GM18505 (cell line): ENCODE measurements around the gene VPS11.
A peak's percentile ranks its signal among the peaks of the same experiment; 100 is the strongest.

Source experiments
- ATAC-seq: cut with Tn5 transposase; IDR thresholded peaks from one replicate; pipeline ENCODE4 v1.9.1; 2021; ENCODE audit not compliant: unreplicated experiment
- POLR2A ChIP-seq: IDR thresholded peaks from 4 replicates; pipeline ENCODE4 v1.6.1; 2011; ENCODE audit warnings: borderline replicate concordance; ENCODE audit not compliant: insufficient read depth, insufficient read length; ENCODE audit errors: extremely low read depth

Gene VPS11

DNA sequence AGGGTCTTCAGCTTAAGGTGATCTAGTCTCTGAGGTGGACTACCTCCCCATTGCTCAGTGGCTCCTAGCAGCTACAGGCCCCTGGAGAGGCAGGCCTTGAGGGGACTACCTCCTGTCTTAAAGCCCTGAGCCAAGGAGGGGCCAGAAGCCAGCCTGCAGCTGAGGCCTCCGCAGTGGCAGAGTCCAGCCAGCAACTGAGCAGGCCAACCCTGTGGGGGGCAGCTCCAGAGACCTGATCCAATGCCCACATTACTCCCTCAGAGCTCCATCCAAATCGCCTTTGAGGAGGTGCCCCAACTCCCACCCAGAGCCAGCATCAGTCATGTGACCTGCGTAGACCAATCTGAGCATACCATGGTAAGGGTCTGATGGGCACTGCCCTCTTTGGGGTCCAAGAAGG, 42.2 kb downstream of the VPS11 start:
- no peak for TF ChIP-seq POLR2A
- no peak for ATAC-seq

DNA sequence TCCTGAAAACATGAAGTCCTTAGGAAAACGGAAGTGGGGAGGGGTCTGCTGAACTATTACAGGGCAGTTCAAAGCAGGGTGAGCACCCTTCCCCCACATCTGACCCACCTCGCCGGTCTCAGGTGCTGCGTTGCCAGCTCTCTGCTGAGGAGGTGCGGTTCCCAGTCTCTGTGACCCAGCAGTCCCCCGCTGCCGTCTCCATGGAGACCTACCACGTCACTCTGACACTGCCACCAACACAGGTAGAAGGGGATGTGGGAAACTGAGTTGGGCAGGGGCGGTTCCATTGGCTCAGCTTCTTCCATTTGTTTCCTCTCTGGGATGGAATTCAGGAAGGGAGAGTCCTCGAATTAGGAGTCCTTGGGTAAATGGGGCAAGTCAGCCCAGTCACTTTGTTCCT, 42.8 kb downstream of the VPS11 start:
- no peak for ATAC-seq
- TF ChIP-seq POLR2A: no peak

DNA sequence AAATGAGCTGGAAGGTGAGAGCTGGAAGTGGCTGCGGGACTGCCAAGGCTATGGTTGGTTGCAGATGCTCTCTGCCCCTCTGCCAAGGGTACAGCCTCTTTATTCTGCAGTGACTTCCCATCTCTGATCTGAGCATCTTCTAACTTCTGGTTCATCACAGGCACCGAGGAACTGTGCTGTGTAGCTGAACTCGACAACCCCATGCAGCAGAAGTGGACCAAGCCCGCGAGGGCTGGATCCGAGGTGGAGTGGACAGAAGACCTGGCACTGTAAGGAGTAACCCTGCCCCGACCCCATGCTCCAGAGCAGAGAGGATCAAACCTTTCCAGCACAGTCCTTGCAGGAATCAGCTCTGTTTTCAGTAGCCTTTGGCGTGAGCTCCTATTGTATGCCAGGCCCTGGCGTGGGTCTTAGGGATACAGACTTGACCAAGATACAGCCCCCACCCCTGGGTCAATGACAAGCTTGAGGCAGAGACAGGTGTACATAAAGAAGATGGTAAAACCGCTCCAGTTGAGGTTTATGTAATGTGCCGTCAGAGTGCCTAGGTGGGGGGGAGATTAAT, 43.8 kb downstream of the VPS11 start:
- TF ChIP-seq POLR2A: no peak

DNA sequence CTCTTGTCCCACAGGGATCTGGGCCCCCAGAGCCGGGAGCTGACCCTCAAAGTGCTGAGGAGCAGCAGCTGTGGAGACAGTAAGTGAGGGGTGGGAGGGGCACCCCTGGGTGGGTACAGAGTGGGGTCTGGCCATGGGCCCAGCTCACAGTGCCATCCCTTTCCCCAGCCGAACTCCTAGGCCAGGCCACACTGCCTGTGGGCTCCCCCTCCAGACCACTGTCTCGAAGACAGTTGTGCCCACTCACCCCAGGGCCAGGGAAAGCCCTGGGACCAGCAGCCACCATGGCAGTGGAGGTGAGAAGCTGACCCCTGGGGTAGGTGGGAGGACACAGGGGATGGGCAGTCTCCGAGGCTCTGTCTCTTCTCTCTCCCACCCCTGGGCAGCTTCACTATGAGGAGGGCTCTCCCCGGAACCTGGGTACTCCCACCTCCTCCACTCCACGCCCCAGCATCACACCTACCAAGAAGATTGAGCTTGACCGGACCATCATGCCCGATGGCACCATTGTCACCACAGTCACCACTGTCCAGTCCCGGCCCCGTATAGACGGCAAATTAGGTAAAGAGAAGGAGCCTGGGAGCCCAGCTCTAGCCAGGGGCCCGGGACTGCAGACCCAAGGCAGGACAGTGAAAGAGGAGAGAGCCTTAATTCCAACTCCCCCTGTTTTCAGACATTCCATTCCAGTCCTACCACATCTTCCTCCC, 44.8 kb downstream of the VPS11 start:
- ATAC-seq: no peak
- TF ChIP-seq POLR2A: no peak

More for the DNA sequence above, 43.8 kb downstream of the VPS11 start:
- ATAC-seq: no peak

DNA sequence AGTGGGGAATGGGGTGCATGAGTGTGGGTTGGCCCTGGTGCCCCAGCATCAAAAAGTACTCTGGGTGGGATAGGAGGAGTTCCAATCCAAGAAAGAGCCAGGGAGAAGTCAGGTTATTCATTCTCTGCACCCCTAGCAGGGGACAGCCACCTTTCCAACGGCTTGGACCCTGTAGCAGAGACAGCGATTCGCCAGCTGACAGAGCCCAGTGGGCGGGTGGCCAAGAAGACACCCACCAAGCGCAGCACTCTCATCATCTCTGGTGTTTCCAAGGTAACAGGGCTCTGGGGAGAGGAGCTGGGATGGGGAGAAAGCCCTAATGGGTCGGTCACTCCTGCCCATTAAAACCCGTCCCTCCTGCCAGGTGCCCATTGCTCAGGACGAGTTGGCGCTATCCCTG, 46.1 kb downstream of the VPS11 start:
- no peak for TF ChIP-seq POLR2A

DNA sequence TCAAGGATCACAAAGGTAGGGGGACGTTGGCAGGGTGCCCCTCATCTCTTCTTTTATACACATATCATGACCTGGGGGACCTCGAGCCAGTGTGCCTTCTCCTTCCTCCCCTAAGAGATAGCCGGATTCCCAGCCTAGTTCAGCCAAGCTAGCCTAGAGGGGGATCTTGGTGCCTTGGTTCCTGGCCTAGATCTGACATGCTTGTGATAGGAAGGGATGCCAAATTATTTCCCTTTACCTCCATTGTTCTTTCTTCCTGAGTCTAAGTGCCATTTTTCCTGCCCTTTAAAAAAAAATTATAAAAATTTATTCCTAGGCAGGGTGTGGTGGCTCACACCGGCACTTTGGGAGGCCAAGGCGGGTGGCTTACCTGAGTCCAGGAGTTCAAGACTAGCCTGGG, 46.7 kb downstream of the VPS11 start:
- no peak for TF ChIP-seq POLR2A
- ATAC-seq: no peak

More for the DNA sequence above, 46.1 kb downstream of the VPS11 start:
- ATAC-seq: no peak

DNA sequence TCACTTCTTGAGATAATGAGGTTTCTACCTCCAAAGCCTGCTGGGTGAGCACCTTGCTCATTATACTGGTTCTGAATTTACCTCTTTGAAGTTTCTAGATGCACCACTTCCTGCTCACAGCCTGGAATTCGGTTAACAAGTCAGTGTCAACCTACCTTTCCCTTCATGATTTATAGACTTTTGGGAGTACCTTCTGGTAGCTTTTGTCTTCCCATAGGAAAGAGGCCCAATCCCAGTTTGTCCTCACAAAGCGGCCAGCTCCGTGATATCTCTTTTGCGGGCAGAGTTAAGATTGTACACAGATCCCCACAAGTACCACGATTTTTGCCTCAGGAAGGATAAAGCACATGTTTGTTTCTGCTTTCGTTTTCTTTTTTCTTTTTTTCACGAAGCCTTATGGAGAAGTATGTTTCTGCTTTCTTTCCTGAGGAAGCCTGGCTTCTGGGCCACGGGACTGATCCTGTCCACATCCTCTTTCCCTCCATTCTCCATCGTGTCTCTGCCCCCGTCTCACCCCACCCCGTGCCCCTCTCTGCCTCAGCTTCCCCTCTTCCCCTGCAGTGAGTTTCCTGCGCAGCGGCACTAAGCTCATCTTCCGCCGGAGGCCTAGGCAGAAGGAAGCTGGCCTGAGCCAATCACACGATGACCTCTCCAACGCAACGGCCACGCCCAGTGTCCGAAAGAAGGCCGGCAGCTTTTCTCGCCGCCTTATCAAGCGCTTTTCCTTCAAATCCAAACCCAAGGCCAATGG, 48.0 kb downstream of the VPS11 start:
- no peak for TF ChIP-seq POLR2A
- no peak for ATAC-seq

DNA sequence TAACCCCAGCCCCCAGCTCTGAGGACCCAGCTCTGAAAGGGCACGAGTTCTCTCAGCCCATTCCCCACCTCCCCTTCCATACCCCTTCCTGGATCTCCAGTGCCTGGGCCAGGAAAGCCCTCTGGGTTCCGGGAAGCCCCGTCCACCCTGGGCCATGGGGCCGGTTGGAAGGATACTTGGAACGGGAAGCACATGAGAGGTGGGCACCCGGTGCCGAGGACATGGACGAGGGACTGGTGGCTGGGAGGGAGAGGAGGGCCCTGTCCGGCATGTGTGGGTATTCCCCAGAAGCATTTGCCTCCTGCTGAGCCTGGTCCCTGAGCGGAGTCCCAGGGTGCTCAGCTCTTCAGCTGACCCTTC, 48.6 kb downstream of the VPS11 start:
- TF ChIP-seq POLR2A: no peak
- no peak for ATAC-seq

- TF ChIP-seq POLR2A: no peak
- no peak for ATAC-seq
These were observed 49.0 kb downstream of the VPS11 start for GRCh38 chr11:119116601-119117000.

DNA sequence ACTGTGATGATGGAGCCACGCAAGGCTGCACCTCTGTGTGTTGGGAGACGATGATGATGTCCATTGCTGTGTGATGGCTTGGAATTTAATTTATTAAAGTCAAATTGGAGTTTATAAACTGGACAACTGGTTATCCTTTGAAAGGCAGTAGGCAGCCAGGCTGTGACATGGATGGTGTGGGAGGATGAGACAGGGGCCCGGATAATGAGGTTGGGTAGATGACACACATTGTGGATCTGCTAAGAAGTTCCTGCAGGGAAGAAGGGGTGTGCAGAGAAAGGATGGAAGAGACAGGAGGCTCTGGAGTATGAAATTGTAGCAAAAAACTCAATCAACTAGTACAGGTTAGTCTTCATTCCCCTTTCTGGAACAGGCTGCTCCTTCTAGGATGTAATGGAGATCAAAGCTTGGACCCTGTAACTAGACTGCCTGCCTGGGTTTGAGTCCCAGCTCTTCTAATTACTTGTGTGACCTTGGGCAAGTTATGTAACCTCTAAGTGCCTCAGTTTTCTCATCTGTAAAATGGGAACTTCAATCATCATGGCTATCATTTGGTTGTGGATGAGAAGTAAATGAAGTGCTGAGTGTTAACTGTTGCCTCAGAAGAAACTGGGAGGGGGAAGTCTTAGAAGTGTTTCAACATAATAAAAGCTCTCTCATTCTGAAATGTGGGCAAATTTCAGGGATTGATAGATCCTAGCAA, 49.5 kb downstream of the VPS11 start:
- no peak for TF ChIP-seq POLR2A
- no peak for ATAC-seq

DNA sequence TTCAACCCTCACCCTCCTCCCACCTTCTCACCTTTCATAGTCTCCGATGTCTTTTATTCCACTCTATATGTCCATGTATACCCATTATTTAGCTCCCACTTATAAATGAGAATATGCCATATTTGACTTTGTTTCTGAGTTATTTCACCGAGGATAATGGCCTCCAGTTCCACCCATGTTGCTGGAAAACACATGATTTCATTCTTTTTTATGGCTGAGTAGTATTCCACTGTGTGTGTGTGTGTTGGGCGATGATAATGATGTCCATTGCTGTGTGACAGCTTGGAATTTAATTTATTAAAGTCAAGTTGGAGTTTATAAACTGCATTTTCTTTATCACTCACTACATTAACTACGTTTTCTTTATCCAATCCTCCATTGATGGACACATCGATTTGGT, 50.6 kb downstream of the VPS11 start:
- TF ChIP-seq POLR2A: no peak
- ATAC-seq: no peak

GRCh38 chr11:119118946-119119345, 51.3 kb downstream of the VPS11 start:
- TF ChIP-seq POLR2A: no peak
- ATAC-seq: no peak

GRCh38 chr11:119120639-119121007, 53.0 kb downstream of the VPS11 start:
- TF ChIP-seq POLR2A: no peak
- ATAC-seq: no peak

DNA sequence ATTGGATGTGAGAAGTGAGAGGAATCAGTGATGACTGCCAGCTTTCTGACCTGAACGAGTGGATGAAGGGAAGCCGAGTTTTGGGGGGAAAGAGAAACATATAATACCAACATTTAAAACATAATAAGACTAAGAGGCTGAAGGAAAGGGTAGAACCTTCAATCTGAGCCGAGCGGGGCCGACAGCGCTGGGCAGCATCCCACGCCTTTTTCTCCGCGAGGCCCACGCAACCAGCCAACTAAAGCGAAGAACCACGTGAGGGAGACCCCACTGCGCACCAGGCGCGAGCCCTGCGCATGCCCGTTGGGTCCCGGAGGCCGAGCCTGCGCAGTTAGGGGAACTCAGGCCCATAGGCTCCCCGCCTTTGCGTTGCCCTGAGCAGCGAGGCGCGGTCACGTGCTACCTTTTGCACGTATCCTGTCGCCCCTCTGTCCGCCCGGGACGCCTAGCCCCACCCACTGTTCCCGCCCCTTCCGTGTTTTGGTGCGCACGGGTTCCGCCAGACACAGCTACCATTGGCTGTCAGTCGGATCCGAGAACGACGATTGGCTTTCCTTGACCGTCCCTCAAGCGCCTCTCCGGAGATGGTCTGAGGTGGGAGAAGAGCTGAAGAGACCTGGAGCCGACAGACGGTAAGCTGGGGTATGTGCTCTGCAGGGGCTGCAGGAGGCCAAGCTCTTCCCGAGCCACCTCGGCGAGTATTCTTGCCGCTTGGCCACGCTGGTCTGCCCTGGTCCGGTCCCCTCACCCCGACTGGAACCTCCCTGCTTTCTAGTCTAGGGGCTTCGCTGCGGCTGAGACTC, 53.6 kb downstream of the VPS11 start, which contains the start of gene HINFP:
TSS of gene HINFP (plus strand) at position 573 of the 803 bp plus-strand sequence. CDS start 5,365 bp downstream, outside the sequence.
- TF ChIP-seq POLR2A: peak; percentile 78
- ATAC-seq: peak; percentile 95

- no peak for TF ChIP-seq POLR2A
- peak; percentile 15 for ATAC-seq
These were observed 54.1 kb downstream of the VPS11 start for GRCh38 chr11:119121811-119122124.
